Lower lobe of right lung (tissue), 1 donor: ENCODE data around the gene SERF1B. TPM values are rescaled to one million over a fixed set of nuclear protein-coding genes. Genes with fewer than 3 reads are reported as not detected.

Experiments
- total RNA-seq: library from RNA; stranded (reverse); fragmentation: NEBNext Ultra II Directional; extraction: Animal tissue kit (Norgen Biotek cat#: 25700); gene quantifications from one replicate; pipeline ENCODE4 v1.2.1, GENCODE V29; 2021
- donor health status: DM: no; HTN: yes; CAD: no; lungs with severe emphysema.

Gene SERF1B
- total RNA-seq, 1 donor from 2014 or later = 28.7 TPM

Other genes with a start within 250 kb of the SERF1B start
- 37.0 TPM for gene SMN2, start 24.4 kb downstream of the SERF1B start, total RNA-seq